ENCODE measurements around the gene YIPF2. TPM values are rescaled to one million over a fixed set of nuclear protein-coding genes. Genes with fewer than 3 reads are reported as not detected.

The YIPF2 gene
- 114 and 190 TPM in 2 replicates for total RNA-seq

GRCh38 chr19:10928563-10929401 lies at the start of gene YIPF2, which contains the start of gene TIMM29:
YIPF2 (minus strand) TSS chr19:10928639; CDS start chr19:10928410, 229 bp downstream.
TIMM29 (plus strand) TSS chr19:10928811; CDS start chr19:10928823, 12 bp downstream.

GRCh38 chr19:10960314-10961072 lies 32.1 kb upstream of the YIPF2 start, which contains the start of gene SMARCA4:
SMARCA4 (plus strand) TSS chr19:10961030; CDS start chr19:10984152, 23,122 bp downstream.

Other genes with a start within 250 kb of the YIPF2 start
- gene QTRT1, start 227.2 kb downstream of the YIPF2 start, total RNA-seq = 21.3 and 31.3 TPM in 2 replicates
- gene DNM2, start 210.6 kb downstream of the YIPF2 start, total RNA-seq = 70.3 and 94.5 TPM in 2 replicates
- 44.5 and 52.1 TPM in 2 replicates for gene TMED1, start 92.4 kb downstream of the YIPF2 start, total RNA-seq
- under 0.01 and 1.7 TPM in 2 replicates for gene C19orf38, start 80.2 kb downstream of the YIPF2 start, total RNA-seq
- gene CARM1, start 57.1 kb downstream of the YIPF2 start, total RNA-seq = 15.8 and 18.8 TPM in 2 replicates
- gene TIMM29, start 172 bp upstream of the YIPF2 start, total RNA-seq = 43.1 and 60.3 TPM in 2 replicates
- 82.2 and 112 TPM in 2 replicates for gene SMARCA4, start 32.4 kb upstream of the YIPF2 start, total RNA-seq
- gene LDLR, start 160.8 kb upstream of the YIPF2 start, total RNA-seq = 156 and 170 TPM in 2 replicates
- gene SPC24, start 227.1 kb upstream of the YIPF2 start, total RNA-seq = 0.64 and 4.8 TPM in 2 replicates